Keratinocyte (primary cell): ENCODE measurements around the gene CRTAP. TPM values are rescaled to one million over a fixed set of nuclear protein-coding genes. Genes with fewer than 3 reads are reported as not detected.

Source experiments
- DNase-seq: peaks from one replicate; pipeline ENCODE4 v3.0.0-alpha.2; 2011; ENCODE audit warnings: low read depth, missing footprints, low spot score
- FAIRE-seq: peaks from 2 replicates; lab custom pipeline; 2011; peaks lifted over from hg19 to GRCh38; lab: Jason Lieb, UNC
- H2AFZ ChIP-seq: 2 replicates; pipeline ENCODE4 v1.6.0; 2012; ENCODE audit warnings: low read length, control low read depth, inconsistent platforms; ENCODE audit not compliant: control insufficient read depth
- H3K27ac ChIP-seq: 2 replicates; pipeline ENCODE4 v1.5.1; 2011; ENCODE audit warnings: low read length; ENCODE audit not compliant: control insufficient read depth, insufficient read depth
- H3K27me3 ChIP-seq: 3 replicates; pipeline ENCODE4 v1.6.0; 2011; ENCODE audit warnings: low read length; ENCODE audit not compliant: control insufficient read depth, insufficient read depth; ENCODE audit errors: extremely low read depth
- H3K36me3 ChIP-seq, 2 experiments: 2 replicates in 1 of 2; 3 replicates in 1 of 2; pipeline ENCODE4 v1.5.1; 2011; ENCODE audit warnings: low read length in 2 of 2, mild to moderate bottlenecking in 1 of 2; ENCODE audit not compliant: control insufficient read depth in 2 of 2, insufficient read depth in 2 of 2; ENCODE audit errors: extremely low read depth in 1 of 2
- H3K4me1 ChIP-seq: 3 replicates; pipeline ENCODE4 v1.5.1; 2011; ENCODE audit warnings: low read length; ENCODE audit not compliant: control insufficient read depth, insufficient read depth; ENCODE audit errors: extremely low read depth
- H3K4me2 ChIP-seq: 3 replicates; pipeline ENCODE4 v1.6.0; 2011; ENCODE audit warnings: low read depth, low read length; ENCODE audit not compliant: control insufficient read depth, insufficient read depth; ENCODE audit errors: extremely low read depth
- H3K4me3 ChIP-seq, 3 experiments: fragments of 200-600 bp in 1 of 3; sonication (generic) in 1 of 3; 2 replicates in 2 of 3; 3 replicates in 1 of 3; pipeline ENCODE4 v1.5.1; 2011 to 2016; ENCODE audit warnings: low read length in 3 of 3, mild to moderate bottlenecking in 3 of 3, control low read depth in 2 of 3, inconsistent platforms in 1 of 3, low read depth in 1 of 3, mixed read lengths in 1 of 3, mixed run types in 1 of 3, moderate library complexity in 1 of 3; ENCODE audit not compliant: control insufficient read depth in 2 of 3, insufficient read depth in 2 of 3; ENCODE audit errors: extremely low read depth in 1 of 3
- H3K79me2 ChIP-seq: 2 replicates; pipeline ENCODE4 v1.6.0; 2012; ENCODE audit warnings: low read length; ENCODE audit not compliant: control insufficient read depth, insufficient read depth
- H3K9ac ChIP-seq: 3 replicates; pipeline ENCODE4 v1.6.0; 2011; ENCODE audit warnings: low read length; ENCODE audit not compliant: control insufficient read depth, insufficient read depth; ENCODE audit errors: extremely low read depth
- H3K9me1 ChIP-seq: 3 replicates; pipeline ENCODE4 v1.6.0; 2011; ENCODE audit warnings: low read length; ENCODE audit not compliant: control insufficient read depth, insufficient read depth; ENCODE audit errors: extremely low read depth
- H3K9me3 ChIP-seq: 2 replicates; pipeline ENCODE4 v1.5.1; 2012; ENCODE audit warnings: low read depth, low read length; ENCODE audit not compliant: control insufficient read depth
- H4K20me1 ChIP-seq: 3 replicates; pipeline ENCODE4 v1.6.0; 2011; ENCODE audit warnings: low read length; ENCODE audit not compliant: control insufficient read depth, insufficient read depth; ENCODE audit errors: extremely low read depth
- CTCF ChIP-seq, 3 experiments: IDR thresholded peaks in 1 of 3; conservative IDR thresholded peaks in 1 of 3; optimal IDR thresholded peaks in 1 of 3; 2 replicates in 2 of 3; 3 replicates in 1 of 3; pipeline versions ENCODE3 to v1.5.1; 2011; ENCODE audit warnings: low read length in 3 of 3, mild to moderate bottlenecking in 3 of 3, moderate library complexity in 2 of 3, control low read depth in 1 of 3, inconsistent platforms in 1 of 3; ENCODE audit not compliant: insufficient read depth in 2 of 3; ENCODE audit errors: extremely low read depth in 1 of 3
- EZH2 ChIP-seq: IDR thresholded peaks from one replicate; pipeline ENCODE4 v1.6.1; 2012; ENCODE audit warnings: inconsistent platforms, mild to moderate bottlenecking, low read length, moderate library complexity
- dilution Hi-C: fragments of 300-500 bp; cut with MboI; formaldehyde crosslinking; loops from one replicate; pipeline ENCODE4 v1.7.0; 2020; ENCODE audit warnings: low sequenced_read_pairs; ENCODE audit not compliant: extremely low pct_ligation_motif_present
- polyA plus RNA-seq, 5 experiments: library from polyadenylated mRNA; depleted of rRNA in 3 of 5; stranded (reverse) in 3 of 5; stranded (forward) in 1 of 5; unstranded in 1 of 5; fragments of >200 nt; gene quantifications; 1 replicate in 1 of 5; 2 replicates in 3 of 5; 3 replicates in 1 of 5; pipeline versions ENCODE4 v1.2.1 to v1.2.3, GENCODE V29; 2011 to 2012; ENCODE audit warnings: missing spikeins in 2 of 5, low read depth in 1 of 5, low replicate concordance in 1 of 5

Gene CRTAP
- polyA plus RNA-seq, 1 donor (not counting 4 experiments of a cell fraction or from before 2014, with no cell fraction given): 170 TPM

DNA sequence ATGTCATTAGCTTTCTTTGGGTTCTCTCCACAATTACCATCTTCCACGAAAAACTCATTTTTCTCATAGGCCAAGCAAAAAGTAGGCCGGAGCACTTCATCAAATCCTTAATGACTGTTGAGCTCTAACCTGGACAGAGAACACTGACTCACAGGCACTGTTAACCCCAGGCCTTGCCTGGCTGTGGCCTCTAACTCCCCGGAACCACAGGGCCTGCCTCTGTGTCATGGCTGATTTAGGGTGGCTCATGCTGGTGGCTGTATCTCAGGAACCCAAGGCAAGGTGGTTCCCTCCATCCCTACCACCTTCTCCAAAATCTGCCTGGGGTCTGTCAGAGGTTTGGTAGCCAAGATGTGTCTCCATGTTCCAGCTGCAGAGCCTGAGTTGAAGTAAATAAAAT is 3.6 kb downstream of the CRTAP start:
- Histone ChIP-seq H3K4me3 (no peak overlapping the region), H3K9me3 (no peaks in the 10 kb centered on the region), H2AFZ (no peak overlapping the region), H3K4me1 (peaks cover 18% of the 10 kb centered on the region), H3K27me3 (no peaks in the 10 kb centered on the region), H3K4me2 (no peak overlapping the region), H4K20me1 (no peaks in the 10 kb centered on the region), H3K9ac (no peak overlapping the region), H3K9me1 (no peaks in the 10 kb centered on the region), H3K79me2 (peaks cover 35% of the 10 kb centered on the region), H3K36me3 (peaks cover 9 to 16% of the 10 kb centered on the region in 2 experiments), H3K27ac (no peak overlapping the region)
- TF ChIP-seq CTCF (optimal IDR thresholded peaks at IDR 0.05 in 1 of 3, IDR thresholded peaks at IDR 0.05 in 1 of 3, conservative IDR thresholded peaks at IDR 0.05 in 1 of 3; ENCODE audit: extremely low read depth in 1 of 3, insufficient read depth in 2 of 3, low read length in 3 of 3) (no peak), EZH2 (no peak)
- no peak for DNase-seq
- dilution Hi-C loops: no loop called here
- FAIRE-seq: no peak

- Histone ChIP-seq H4K20me1 (no peaks in the 10 kb centered on the region), H3K4me1 (peaks cover 16% of the 10 kb centered on the region), H2AFZ (no peak overlapping the region), H3K4me3 (no peak overlapping the region), H3K36me3 (peaks cover 11 to 24% of the 10 kb centered on the region in 2 experiments), H3K27me3 (no peaks in the 10 kb centered on the region), H3K79me2 (peaks cover 30% of the 10 kb centered on the region), H3K9me3 (no peaks in the 10 kb centered on the region), H3K9me1 (no peaks in the 10 kb centered on the region), H3K27ac (no peak overlapping the region), H3K9ac (no peak overlapping the region), H3K4me2 (no peak overlapping the region)
- dilution Hi-C loops: no loop called here
- TF ChIP-seq EZH2 (no peak), CTCF (optimal IDR thresholded peaks at IDR 0.05 in 1 of 3, IDR thresholded peaks at IDR 0.05 in 1 of 3, conservative IDR thresholded peaks at IDR 0.05 in 1 of 3; ENCODE audit: extremely low read depth in 1 of 3, insufficient read depth in 2 of 3, low read length in 3 of 3) (no peak)
- no peak for FAIRE-seq
- DNase-seq: no peak
Observed at GRCh38 chr3:33119891-33120290, 6.1 kb downstream of the CRTAP start.
